IPS-18a (cell line): ENCODE data around the gene BAX.

Experiments
- H3K27ac ChIP-seq: one replicate; pipeline ENCODE4 v1.5.1; 2013; ENCODE audit warnings: low read length
- H3K27me3 ChIP-seq: one replicate; pipeline ENCODE4 v1.6.1; 2013; ENCODE audit warnings: mild to moderate bottlenecking, low read length; ENCODE audit not compliant: control insufficient read depth, insufficient read depth
- H3K36me3 ChIP-seq: one replicate; pipeline ENCODE4 v1.6.1; 2013; ENCODE audit warnings: low read depth, low read length; ENCODE audit not compliant: control insufficient read depth
- H3K4me1 ChIP-seq: one replicate; pipeline ENCODE4 v1.6.1; 2013; ENCODE audit warnings: low read depth, low read length; ENCODE audit not compliant: control insufficient read depth
- H3K4me3 ChIP-seq: one replicate; pipeline ENCODE4 v1.5.1; 2013; ENCODE audit warnings: low read length
- H3K9ac ChIP-seq: one replicate; pipeline ENCODE4 v1.6.1; 2013; ENCODE audit warnings: mild to moderate bottlenecking, low read length, moderate library complexity
- H3K9me3 ChIP-seq: one replicate; pipeline ENCODE4 v1.6.1; 2013; ENCODE audit warnings: low read depth, low read length; ENCODE audit not compliant: control insufficient read depth

BAX gene

DNA sequence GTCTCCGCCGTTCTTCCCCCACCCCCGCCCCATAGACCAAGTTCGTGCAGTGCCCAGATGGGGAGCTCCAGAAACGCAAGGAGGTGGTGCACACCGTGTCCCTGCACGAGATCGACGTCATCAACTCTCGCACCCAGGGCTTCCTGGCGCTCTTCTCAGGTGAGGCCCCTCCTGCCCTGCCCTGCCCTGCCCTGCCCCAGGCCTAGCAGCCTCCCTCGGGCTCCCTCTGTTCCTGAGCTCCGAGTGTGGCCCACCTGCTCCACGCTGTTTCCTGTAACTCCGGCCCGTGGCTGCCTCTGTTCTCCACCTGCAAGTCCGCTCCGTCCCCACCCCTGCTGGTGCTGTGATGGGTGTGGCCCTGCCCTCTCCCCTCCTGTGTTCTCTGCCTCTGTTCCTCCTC, 55.8 kb downstream of the BAX start:
- Histone ChIP-seq H3K27ac (no peak overlapping the region), H3K9ac (no peak overlapping the region), H3K27me3 (no peaks in the 10 kb centered on the region), H3K4me1 (no peaks in the 10 kb centered on the region), H3K9me3 (no peaks in the 10 kb centered on the region), H3K36me3 (peaks cover 40% of the 10 kb centered on the region), H3K4me3 (no peak overlapping the region)

GRCh38 chr19:49011194-49011593, 56.5 kb downstream of the BAX start:
- peaks cover 43% of the 10 kb centered on the region for H3K36me3 ChIP-seq

More at GRCh38 chr19:49011194-49011593, 56.5 kb downstream of the BAX start:
- Histone ChIP-seq H3K27ac (no peak overlapping the region), H3K4me1 (no peaks in the 10 kb centered on the region), H3K9ac (no peak overlapping the region), H3K27me3 (no peaks in the 10 kb centered on the region), H3K4me3 (no peak overlapping the region), H3K9me3 (no peaks in the 10 kb centered on the region)
